Epithelial cell of prostate (primary cell): Measurements from ENCODE around the gene OR6X1.
"Not testable (repeated sequence)": the region's sequence is repeated elsewhere in the genome, so short reads cannot be mapped to it uniquely, and the experiment has no call there.

Source experiments
- DNase-seq: peaks from one replicate; pipeline ENCODE4 v3.0.0-alpha.2; 2011; ENCODE audit warnings: low read depth, low spot score
- H3K27ac ChIP-seq: fragments of 450-650 bp; 2 replicates; pipeline ENCODE4 v1.5.1; 2017; ENCODE audit warnings: mild to moderate bottlenecking

OR6X1 gene

DNA sequence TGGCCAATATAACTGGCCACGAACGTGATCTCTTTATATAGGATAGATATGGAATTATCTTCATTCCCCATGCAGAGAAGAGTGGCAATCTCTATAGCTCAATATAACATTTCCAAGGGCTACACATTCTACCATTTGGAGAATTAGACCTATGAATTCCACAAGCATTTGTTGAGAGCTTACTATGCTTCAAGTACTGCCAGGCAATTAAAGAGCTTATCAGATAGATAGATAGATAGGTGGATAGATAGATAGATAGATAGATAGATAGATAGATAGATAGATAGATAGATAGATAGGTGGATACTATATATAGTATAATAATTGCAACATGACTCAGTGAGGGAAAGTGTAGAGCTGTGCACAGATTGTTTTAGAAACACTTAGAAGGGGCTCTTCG is 1.5 kb upstream of the OR6X1 start:
- no peak overlapping the region for H3K27ac ChIP-seq
- DNase-seq: no peak

DNA sequence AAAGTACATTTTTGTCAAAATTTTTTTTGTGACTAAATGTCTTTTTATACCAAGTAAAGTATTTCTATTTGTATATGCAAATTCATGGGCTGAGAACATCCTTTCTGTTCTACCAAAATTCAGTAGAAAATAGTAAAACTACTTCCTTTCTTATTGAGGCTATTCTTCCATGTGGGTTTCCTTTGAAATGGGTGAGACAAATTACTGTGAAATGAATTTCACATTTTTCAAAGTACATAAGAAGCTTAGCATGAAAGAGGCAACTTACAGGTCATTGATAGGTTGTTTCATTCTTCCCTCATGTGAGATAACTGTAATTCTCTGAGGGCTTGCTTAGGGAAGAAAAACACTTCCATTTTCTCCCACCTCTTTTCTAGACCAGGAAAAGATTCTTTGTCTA is 1.0 kb upstream of the OR6X1 start:
- no peak overlapping the region for H3K27ac ChIP-seq
- no peak for DNase-seq

GRCh38 chr11:123753110-123753509 is 1.2 kb downstream of the OR6X1 start:
- no peak overlapping the region for H3K27ac ChIP-seq
- no peak for DNase-seq

- no peak for DNase-seq
- H3K27ac ChIP-seq: no peak overlapping the region
These were observed 2.5 kb downstream of the OR6X1 start for GRCh38 chr11:123751781-123752180.

DNA sequence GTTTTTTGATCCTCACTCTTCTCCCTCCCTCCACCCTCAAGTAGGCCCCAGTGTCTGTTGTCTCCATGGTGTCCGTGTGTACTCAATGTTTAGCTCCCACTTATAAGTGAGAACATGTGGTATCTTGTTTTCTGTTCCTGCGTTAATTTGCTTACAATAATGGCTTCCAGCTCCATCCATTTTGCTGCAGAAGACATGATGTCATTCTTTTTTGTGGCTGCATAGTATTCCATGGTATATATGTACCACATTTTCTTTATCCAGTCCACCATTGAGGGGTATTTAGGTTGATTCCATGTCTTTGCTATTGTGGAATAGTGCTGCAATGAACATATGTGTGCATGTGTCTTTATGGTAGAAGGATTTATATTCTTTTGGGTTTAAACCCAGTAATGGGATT is 6.0 kb downstream of the OR6X1 start:
- DNase-seq, H3K27ac ChIP-seq: not testable (repeated sequence)

GRCh38 chr11:123745764-123746451 is 8.4 kb downstream of the OR6X1 start:
- no peak overlapping the region for H3K27ac ChIP-seq
- DNase-seq: no peak

DNA sequence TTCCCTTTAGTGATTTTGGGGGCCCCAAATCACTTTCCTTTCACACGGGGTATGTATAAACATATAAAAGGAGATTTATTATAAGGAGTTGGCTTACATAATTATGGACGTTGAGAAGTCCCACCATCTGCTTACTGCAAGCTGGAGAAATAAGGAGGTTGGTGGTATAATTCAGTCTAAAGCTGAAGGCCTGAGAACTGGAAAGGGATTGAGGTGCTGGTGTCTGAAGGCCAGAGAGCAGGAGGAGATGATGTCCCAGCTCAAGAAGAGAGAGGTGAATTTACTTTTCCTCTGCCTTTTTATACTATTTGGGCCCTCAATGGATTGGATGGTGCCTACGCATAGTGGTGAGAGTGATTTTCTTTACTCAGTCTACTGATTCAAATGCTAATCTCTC is 11.6 kb downstream of the OR6X1 start:
- no peak for DNase-seq
- H3K27ac ChIP-seq: no peak overlapping the region

DNA sequence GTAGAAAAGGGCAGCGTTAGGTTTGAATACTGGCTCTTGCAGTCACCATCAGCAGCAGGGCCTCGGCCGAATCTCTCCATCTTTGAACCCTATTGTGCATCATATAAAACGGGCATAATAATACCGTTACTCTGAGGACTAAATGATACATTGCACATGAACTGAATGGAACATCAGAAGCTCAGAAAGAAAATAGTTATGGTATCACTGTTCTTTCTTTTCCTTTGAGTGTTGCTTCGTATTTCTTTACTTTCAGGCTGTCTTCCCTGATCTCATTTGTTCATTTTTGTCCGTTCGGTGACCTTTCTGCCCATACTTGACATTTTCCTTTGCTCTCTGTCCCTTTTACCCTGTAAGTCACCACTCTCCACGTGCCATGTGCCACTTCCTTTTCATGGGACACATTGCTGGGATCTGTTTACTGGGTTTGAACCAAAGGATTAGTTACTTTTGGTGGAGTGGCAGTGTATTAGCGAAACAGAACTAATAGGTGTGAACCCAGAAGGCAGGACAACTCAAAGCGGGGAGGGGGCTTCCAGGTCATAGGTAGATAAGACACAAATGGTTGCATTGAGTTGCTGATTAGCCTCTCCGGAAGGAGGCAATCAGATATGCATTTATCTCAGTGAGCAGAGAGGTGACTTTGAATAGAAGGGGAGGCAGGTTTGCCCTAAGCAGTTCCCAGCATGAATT is 12.1 kb downstream of the OR6X1 start:
- no peak overlapping the region for H3K27ac ChIP-seq
- no peak for DNase-seq

DNA sequence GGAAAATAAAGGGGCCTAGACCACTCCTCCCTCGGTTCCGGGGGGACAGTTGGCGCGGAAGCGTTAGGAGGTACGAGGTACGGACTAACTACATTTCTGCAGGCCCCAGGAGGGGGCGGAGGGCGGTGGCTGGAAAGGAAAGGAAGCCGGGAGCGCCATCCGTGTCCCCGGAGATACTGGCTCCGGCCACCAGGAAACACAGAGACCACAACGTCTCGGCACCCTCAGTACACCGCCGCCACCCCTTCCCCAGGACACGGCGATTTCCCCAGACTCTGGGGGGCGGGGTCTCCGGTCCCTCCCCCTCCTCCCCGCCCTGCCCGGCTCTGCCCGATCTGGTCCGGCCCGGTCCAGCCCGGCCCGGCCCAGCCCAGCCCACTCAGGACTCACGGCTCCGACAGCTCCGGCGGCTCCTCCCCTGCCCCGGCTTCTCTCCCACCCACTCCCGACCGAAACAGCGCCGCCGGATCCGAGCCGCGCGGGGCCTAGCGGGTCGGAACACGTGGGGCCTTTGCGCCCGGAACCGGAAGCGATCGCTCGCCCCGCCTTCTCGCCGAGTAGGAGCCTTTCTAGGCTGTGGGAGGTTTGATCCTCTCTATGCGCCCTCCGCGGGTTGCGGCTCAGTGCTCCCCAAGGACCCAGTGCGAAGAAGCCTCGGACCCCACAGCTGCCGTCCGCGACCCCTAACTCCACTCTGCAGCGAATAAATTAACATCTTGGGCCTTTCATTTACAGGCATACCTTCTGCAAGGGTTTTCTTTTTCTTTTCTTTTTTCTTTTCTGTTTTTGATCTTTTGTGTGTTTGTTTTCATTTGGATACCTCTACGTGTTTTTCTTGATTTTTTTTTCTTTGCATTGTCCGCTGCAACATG is 12.9 kb downstream of the OR6X1 start, which contains the start of gene ZNF202:
TSS of gene ZNF202 (minus strand) at position 502 of the 872 bp plus-strand sequence. CDS start 10,772 bp downstream, outside the sequence.
- peak within 1 kb of the TSS; percentile 46 for H3K27ac ChIP-seq

GRCh38 chr11:123740787-123741158 is 13.5 kb downstream of the OR6X1 start:
- no peak for DNase-seq
- peak overlapping the region; percentile 46 for H3K27ac ChIP-seq

More for the DNA sequence above, 12.9 kb downstream of the OR6X1 start, which contains the start of gene ZNF202:
- peak; percentile 36 for DNase-seq

DNA sequence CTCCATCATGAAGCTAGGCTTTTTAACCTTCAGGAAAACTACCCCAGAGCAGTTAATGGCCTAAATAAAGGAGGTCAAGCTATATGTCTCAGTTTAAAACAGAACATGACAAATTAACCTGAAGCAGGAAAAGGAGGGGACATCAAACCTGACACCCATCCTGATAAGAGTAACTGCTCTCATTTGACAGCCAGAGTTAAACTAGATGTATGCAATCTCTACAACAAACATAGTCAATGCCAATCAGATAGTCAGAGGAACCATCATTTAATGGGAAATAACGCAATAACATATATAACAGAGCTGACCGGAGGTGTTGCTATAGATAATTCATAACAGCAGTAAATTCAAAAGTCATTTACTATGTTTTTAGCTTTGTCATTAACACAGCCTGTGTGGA is 15.9 kb downstream of the OR6X1 start:
- no peak for DNase-seq
- H3K27ac ChIP-seq: no peak overlapping the region

DNA sequence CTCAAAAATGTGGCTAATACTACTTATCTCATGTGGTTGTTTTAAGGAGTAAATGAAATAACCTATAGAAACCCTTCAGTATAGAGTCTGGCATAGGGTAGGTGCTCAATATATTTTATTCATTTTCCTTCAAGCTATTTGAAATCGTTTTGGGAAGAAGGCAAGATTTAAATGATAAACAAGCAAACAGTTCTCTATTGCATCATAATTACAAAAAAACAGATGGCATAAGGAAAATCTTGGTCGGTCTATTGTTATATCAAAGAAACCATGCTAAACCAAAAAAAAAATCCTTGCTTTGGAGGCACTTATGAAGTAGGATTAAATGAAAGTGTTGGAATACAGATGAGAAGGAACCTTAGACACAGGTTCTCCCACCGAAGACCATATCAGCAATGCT is 17.5 kb downstream of the OR6X1 start:
- no peak overlapping the region for H3K27ac ChIP-seq

GRCh38 chr11:123729602-123730001 is 24.7 kb downstream of the OR6X1 start:
- no peak for DNase-seq
- H3K27ac ChIP-seq: no peak overlapping the region

More for the DNA sequence above, 17.5 kb downstream of the OR6X1 start:
- no peak for DNase-seq

DNA sequence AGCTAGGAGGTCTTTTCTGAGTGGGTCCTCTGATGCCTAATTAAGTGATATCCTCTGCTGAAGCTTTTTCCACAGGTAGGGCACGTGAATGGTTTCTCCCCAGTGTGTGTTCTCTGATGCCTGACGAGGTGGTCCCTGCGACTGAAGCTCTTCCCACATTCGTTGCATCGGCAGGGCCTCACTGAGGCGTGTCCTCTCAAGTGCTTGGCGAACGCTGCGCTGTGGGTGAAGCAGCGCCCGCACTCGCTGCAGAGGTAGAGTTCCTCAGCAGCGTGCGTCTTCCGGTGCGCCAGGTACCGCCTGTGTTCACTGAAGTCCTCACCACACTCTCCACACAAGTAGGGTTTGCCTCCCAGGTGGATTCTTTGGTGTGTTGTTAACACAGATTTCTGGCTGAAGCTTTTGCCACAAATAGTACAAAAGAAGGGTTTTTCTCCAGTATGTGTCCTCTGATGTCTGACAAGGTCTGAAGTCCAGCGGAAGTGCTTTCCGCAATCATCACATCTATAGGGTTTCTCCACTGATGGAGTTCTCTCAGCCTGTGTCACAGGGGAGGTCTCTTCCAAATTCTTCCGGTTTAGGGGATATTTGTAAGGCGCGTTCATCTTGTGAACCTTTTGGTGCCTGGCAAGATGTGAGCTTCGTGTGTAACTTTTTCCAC is 28.2 kb downstream of the OR6X1 start:
- no peak overlapping the region for H3K27ac ChIP-seq

DNA sequence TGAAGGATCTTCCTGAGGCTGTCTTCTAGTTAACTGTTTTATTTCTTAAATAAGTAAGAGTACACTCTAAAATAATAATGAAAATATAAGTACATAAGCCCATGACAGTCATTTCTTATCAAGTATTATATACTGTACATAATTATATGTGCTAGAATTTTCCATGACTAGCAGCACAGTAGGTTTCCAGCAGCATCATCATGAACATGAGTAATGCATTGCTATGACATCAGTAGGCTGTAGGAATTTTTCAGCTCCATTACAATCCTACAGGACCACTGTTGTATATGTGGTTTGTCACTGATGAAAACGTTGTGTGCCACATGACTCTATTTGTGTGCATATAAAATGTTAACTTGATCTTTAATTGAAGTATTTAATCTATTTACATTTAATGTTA is 34.9 kb downstream of the OR6X1 start:
- no peak for DNase-seq
- H3K27ac ChIP-seq: peak overlapping the region; percentile 74

More for the DNA sequence above, 28.2 kb downstream of the OR6X1 start:
- no peak for DNase-seq

DNA sequence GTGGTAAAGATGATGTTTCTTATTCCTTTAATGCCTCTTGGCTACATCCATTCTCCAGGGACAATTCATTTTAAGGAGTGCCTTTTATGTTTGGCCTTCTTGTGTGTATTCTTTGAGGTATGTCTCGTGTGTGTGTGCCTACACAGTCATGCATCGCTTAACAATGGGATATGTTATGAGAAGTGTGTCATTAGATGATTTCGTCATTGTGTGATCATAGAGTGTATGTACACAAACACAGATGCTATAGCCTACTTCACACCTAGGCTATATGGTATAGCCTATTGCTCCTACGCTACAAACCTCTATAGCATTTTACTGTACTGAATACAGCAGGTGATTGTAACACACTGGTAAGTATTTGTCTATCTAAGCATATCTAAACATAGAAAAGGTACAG is 35.8 kb downstream of the OR6X1 start:
- DNase-seq: peak; percentile 18
- H3K27ac ChIP-seq: peak overlapping the region; percentile 74

GRCh38 chr11:123718063-123718462 is 36.3 kb downstream of the OR6X1 start:
- no peak for DNase-seq
- peak overlapping the region; percentile 74 for H3K27ac ChIP-seq

GRCh38 chr11:123712627-123713026 is 41.7 kb downstream of the OR6X1 start:
- not testable (repeated sequence) for DNase-seq, H3K27ac ChIP-seq

DNA sequence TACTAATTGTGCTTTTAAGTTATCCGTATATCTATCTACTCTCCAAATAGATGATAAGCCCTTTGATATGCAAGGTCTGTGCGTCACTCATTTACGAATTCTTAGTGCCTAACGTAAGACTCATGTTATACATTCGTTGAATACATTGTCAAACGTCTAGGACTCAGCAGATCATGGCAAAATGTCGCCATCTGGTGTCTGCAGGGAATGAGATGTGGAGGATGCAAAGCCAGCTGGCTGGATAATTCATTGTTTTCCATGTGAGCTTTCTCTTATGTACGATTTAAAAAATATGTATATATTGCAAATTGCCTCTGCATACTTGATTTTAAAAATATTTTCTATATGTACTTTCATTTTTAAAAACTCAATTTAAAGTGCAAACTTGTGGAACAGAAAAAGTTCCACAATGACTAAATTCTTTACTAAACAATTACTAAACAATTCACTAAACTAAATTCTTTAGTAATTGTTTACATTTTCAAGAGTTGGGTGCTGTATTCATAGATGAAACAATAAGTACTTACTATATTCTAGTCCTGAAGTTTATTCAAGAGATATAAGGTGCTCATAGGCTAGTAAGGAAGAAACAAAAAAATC is 46.6 kb downstream of the OR6X1 start:
- no peak overlapping the region for H3K27ac ChIP-seq
- DNase-seq: no peak

DNA sequence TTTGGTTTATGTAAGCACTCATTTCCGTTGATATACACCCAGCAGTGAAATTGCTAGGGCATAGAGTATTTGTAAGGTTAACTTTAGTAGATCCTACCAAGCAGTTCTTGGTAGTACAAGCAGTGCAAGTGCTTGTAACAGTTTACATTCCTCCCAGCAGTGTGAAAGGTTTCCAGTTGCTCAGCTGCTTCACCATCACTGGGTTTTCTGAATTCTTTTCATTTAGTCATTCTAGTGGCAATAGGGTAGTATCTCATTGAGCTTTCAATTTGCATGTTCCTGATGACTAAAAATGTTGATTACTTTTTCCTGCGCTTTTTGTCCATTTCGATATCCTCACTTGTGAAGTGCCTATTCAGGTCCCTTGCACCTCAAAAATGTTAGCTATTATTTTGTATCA is 47.1 kb downstream of the OR6X1 start:
- H3K27ac ChIP-seq: no peak overlapping the region
- DNase-seq: no peak
